WI38 (cell line): ENCODE results near the gene VSTM4.

Experiments
- H3K4me3 ChIP-seq: 2 replicates; pipeline ENCODE4 v1.5.1; 2011; ENCODE audit warnings: low read depth, mild to moderate bottlenecking, control low read depth, low read length
- TF ChIP-seq, protein P1 (sequence below): IDR thresholded peaks from 2 replicates; pipeline ENCODE4 v1.5.1; 2012; ENCODE audit warnings: low read depth, mild to moderate bottlenecking, control low read depth, low read length

VSTM4 gene

DNA sequence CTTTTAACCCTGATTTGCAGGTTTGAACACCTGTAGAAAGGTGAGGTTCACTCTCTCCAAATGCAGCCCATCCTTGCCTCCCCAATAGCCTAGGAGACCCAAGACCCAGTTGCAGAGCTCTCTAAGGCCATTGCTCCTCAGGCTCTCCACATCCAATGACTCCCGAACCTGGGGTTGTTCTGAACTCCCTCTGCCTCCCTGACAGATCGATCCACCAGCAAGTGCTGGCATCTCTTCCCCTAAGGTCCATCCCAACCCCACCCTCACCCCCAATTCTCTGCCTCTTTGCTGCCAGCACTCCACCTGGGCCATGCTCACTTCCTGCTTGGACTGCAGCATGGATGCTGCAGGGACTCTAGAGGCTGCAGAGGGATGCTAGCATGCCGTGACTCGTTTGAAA, 37.8 kb upstream of the VSTM4 start:
- H3K4me3 ChIP-seq: no peak overlapping the region
- TF ChIP-seq, protein P1, sequence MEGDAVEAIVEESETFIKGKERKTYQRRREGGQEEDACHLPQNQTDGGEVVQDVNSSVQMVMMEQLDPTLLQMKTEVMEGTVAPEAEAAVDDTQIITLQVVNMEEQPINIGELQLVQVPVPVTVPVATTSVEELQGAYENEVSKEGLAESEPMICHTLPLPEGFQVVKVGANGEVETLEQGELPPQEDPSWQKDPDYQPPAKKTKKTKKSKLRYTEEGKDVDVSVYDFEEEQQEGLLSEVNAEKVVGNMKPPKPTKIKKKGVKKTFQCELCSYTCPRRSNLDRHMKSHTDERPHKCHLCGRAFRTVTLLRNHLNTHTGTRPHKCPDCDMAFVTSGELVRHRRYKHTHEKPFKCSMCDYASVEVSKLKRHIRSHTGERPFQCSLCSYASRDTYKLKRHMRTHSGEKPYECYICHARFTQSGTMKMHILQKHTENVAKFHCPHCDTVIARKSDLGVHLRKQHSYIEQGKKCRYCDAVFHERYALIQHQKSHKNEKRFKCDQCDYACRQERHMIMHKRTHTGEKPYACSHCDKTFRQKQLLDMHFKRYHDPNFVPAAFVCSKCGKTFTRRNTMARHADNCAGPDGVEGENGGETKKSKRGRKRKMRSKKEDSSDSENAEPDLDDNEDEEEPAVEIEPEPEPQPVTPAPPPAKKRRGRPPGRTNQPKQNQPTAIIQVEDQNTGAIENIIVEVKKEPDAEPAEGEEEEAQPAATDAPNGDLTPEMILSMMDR: no peak

DNA sequence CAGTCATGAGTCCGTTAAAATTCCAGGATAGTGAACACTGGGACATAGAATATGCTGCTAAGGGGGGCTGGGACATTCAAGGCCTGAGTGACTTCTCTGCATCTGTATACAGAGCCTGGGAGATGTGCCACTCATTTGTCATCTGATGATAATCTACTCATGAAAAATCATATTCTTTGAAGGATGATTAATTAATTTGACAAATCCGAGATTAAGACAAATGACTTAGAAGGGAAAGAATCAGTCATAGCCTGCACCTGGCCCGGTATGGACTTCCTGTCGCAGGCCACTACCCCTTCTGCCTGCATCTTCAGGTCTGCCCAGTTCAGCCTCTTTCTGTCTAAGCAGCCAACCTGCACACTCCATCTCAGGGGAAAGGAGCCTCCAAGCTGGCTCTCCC, 37.3 kb upstream of the VSTM4 start:
- no peak overlapping the region for H3K4me3 ChIP-seq
- TF ChIP-seq, protein P1: no peak

DNA sequence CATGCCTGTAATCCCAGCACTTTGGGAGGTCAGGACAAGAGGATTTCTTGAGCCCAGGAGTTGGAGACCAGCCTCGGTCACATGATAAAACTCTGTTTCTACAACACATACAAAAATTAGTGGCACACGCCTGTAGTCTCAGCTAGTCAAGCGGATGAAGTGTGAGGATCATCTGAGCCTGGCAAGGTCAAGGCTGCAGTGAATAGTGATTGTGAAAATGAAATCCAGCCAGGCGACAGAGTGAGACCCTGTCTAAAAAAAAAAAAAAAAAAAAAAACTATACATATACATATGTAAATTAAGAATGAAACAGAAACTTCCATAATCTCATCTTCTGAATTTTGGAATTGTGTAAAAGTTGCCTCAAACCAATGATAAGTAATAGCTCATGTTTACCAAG, 36.7 kb upstream of the VSTM4 start:
- H3K4me3 ChIP-seq: no peak overlapping the region
- TF ChIP-seq, protein P1: no peak

DNA sequence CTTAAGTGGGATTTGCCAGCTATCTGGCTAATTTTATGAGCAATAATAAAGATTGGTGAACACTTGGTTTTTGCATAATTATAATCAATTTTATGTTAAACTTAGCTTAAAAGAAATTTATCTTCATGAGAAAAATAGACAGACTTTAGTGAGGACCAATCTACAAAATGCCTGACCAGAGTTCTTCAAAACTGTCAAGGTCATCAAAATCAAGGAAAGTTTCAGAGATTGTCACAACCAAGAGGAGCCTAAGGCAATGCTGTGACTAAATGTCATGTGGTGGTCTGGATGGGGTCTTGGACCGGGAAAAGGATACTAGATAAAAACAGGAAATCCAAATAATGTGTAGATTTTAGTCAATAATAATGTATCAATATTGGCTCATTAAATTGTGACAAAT, 36.2 kb upstream of the VSTM4 start:
- H3K4me3 ChIP-seq: no peak overlapping the region
- TF ChIP-seq, protein P1: no peak

DNA sequence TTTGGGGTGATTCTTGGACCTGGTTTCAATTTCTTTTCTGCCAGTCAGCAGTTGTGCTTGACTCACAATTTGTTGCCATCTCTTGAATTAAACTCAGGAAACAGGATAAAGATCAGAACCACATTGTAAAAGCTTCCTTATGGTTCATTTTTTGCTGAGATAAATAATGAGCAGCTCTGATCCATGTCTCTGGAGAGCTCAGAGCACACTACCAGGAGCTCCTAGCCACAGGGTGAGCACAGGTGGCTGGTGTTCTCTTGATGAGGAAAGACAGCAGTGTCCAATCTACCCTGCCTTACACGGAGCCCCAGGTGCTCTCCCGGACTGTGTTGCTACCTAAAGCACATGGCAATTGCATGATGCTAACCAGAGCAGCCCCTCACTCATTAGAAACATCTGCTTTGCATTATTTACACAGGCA, 35.7 kb upstream of the VSTM4 start:
- H3K4me3 ChIP-seq: no peak overlapping the region
- TF ChIP-seq, protein P1: no peak

DNA sequence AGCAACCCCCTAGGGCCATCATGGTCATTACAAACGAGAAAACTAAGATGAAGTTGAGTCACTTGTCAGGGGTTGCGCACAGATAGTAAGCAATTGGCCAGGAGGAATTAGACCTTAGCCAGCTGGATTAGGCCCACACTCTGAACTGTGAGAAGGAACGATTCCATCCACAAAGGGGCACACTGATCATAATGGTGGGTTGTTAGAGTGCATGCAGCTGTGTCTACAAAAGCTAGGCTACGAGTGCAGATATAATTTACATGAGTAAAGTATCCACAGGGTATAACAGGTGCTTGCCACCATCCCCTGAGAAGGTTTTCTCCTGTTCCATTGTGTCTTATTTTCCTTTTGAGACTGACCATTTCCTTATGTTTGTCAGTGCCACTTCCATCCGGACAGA, 35.1 kb upstream of the VSTM4 start:
- TF ChIP-seq, protein P1: no peak
- H3K4me3 ChIP-seq: no peak overlapping the region

DNA sequence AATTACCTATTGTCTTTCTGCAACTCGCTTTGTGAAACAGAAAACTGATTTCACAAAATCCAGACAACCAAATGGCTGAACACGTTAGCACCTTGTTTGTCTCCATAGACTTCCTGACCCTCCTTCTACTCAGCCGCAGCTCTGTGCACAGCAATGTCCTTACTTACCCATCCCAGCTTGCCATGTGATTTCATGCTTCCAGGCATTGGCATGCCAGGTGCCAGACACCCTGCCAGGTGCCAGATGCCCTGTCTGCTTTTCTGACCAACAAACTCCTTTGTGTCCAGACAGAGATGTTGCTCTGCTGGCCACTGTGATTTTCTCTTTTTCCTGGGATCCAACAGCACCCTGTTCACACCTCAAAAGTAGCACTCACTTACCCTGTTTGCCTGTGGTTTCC, 34.6 kb upstream of the VSTM4 start:
- TF ChIP-seq, protein P1: no peak
- no peak overlapping the region for H3K4me3 ChIP-seq
